Neural progenitor cell (in vitro differentiated cells): ENCODE data around the gene DNAI7.

Source experiments
- EZH2 ChIP-seq: fragments of 200-600 bp; sonication (generic); IDR thresholded peaks from 2 replicates; pipeline ENCODE4 v1.6.1; 2017; ENCODE audit warnings: antibody characterized with exemption, mild to moderate bottlenecking, moderate library complexity
- EZH2phosphoT487 ChIP-seq: fragments of 200-600 bp; sonication (generic); IDR thresholded peaks from 2 replicates; pipeline ENCODE4 v1.6.1; 2017; ENCODE audit warnings: antibody characterized with exemption
- TF ChIP-seq, protein P1 (sequence below): fragments of 200-600 bp; sonication (generic); IDR thresholded peaks from 2 replicates; pipeline ENCODE4 v1.5.1; 2017; ENCODE audit warnings: antibody characterized with exemption, mild to moderate bottlenecking

DNA sequence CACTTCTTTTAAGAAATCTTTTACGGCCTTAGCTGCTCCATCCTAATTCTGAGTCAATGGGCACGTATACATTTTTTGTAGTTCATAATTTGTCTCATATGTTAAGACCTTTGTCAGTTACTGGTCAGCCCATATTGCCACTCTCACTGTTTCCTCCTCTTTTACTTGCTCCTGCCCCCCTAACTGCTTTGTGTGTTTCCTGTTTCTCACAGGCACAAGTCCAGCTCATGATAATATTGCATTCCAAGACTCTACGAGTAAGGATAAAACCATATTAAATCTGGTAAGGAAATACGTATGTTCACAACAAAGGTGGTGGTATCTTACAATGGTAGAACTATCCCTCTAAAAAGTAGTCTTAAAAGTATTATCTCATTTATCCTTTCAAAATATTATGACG lies 111.7 kb downstream of the DNAI7 start:
- TF ChIP-seq, protein P1, sequence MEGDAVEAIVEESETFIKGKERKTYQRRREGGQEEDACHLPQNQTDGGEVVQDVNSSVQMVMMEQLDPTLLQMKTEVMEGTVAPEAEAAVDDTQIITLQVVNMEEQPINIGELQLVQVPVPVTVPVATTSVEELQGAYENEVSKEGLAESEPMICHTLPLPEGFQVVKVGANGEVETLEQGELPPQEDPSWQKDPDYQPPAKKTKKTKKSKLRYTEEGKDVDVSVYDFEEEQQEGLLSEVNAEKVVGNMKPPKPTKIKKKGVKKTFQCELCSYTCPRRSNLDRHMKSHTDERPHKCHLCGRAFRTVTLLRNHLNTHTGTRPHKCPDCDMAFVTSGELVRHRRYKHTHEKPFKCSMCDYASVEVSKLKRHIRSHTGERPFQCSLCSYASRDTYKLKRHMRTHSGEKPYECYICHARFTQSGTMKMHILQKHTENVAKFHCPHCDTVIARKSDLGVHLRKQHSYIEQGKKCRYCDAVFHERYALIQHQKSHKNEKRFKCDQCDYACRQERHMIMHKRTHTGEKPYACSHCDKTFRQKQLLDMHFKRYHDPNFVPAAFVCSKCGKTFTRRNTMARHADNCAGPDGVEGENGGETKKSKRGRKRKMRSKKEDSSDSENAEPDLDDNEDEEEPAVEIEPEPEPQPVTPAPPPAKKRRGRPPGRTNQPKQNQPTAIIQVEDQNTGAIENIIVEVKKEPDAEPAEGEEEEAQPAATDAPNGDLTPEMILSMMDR, result no peak
- TF ChIP-seq EZH2phosphoT487 (no peak), EZH2 (no peak)
